NK-92 treated with Interleukin-12 subunit alpha and Interleukin-12 subunit beta, amount 100 ng/mL, for 24 hours (cell line): ENCODE data around the gene LHFPL3.
"Not testable (repeated sequence)": the region's sequence is repeated elsewhere in the genome, so short reads cannot be mapped to it uniquely, and the experiment has no call there.

Source experiments
- DNase-seq: peaks from one replicate; lab custom pipeline; 2025; lab: John Stamatoyannopoulos, UW

Gene LHFPL3

DNA sequence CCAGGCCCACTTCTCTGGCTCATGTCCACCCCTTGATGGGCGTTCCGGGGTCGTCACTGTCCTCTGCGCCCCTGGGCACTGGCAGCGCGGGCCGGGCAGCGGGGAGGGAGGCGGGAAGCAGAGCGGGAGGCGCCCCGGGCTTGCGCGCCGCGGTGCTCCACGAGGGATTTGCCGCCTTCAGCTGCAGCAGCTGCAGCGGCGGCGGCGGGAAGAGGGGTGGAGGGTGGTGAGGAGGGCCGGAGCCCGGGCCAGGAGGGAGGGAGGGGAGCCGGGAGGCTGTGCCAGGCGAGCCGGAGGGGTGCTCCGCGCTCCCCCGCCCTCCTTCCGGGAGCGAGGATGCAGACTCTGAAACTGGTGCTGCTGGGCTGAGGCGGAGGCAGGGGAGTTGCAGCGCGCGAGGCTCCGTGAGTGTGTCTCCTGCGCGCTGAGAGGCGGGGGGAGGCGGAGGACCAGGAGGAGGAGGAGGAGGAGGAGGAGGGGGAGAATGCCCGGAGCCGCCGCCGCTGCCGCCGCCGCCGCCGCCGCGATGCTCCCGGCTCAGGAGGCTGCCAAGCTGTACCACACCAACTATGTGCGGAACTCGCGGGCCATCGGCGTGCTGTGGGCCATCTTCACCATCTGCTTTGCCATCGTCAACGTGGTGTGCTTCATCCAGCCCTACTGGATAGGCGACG, at the start of gene LHFPL3:
Gene LHFPL3, plus strand, starts transcription at position 308 of the 674 bp plus-strand sequence.
- no peak for DNase-seq

DNA sequence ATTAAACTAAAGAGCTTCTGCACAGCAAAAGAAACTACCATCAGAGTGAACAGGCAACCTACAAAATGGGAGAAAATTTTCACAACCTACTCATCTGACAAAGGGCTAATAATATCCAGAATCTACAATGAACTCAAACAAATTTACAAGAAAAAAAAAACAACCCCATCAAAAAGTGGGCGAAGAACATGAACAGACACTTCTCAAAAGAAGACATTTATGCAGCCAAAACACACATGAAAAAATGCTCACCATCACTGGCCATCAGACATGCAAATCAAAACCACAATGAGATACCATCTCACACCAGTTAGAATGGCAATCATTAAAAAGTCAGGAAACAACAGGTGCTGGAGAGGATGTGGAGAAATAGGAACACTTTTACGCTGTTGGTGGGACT, 46.7 kb upstream of the LHFPL3 start:
- not testable (repeated sequence) for DNase-seq

DNA sequence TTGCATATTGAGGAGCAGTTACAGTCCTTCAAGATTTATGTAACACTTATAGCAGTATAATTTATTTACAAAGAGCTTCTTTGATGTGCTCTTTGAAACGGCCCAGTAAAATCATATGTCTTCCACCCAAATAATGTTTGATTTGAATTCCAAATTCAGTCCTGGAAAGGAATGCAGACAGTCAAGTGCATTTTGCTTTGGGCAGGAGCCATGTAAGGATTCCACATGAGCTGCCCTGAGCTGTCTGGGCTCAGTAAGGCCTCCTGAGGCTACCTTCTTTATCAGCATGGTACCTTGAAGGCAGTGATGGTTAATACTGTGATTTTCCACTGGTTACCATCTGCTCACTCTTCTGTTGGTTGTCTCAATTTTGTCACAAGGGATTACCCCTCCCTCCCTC, 41.6 kb upstream of the LHFPL3 start:
- DNase-seq, result no peak

DNA sequence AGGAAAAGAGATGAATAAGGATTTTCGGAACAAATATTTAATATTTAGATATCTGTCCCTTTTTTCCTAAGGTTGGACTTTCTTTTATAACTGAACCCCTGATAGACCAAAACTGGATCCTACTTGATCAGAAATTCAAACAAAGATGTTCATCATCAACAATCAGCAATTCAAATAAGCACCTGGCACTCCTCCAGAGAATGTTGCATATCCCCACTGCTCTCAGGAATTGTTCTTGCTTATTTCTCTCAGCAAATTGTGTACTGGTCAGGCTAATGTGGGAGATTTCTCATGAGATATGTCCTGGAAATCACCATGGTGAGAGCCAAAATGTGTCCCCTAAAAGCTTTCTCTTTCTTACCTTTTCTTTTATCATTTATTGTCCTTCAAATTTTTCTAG, 40.3 kb upstream of the LHFPL3 start:
- no peak for DNase-seq

DNA sequence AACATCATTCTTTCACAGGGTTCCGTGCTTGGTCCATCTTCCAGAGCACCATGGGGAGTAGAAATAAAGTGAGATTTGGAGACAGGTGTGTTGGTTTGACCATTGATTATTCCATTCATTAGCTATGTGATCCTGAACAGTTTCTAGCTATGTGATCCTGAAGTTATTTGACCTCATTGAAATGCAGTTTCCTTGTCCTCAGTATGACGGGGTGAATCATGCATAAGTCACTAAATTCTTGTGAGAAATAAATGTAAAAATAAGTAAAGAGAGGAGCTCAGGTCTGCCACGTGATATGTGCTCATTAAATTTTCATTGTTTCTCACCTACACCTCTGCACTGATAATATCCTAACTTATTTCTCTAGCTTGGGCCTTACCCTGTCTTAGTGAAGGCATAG, 34.1 kb upstream of the LHFPL3 start:
- no peak for DNase-seq

DNA sequence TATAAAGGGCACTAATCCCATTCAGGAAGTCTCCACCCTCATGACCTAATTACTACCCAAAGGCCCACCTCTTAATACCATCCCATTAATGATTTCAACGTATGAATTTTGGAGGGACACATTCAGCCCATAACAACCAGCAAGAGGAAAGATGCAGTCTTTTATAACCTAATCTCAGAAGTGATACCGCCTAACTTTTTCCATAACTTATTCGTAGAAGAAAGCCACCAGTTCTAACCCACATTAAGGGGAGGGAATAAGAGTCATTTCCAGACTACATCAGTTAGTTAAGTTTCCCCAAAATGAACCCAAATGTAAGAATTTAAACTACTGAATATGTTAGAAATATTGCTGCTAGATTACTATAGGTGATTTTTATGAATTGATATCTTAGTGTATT, 32.1 kb upstream of the LHFPL3 start:
- no peak for DNase-seq

DNA sequence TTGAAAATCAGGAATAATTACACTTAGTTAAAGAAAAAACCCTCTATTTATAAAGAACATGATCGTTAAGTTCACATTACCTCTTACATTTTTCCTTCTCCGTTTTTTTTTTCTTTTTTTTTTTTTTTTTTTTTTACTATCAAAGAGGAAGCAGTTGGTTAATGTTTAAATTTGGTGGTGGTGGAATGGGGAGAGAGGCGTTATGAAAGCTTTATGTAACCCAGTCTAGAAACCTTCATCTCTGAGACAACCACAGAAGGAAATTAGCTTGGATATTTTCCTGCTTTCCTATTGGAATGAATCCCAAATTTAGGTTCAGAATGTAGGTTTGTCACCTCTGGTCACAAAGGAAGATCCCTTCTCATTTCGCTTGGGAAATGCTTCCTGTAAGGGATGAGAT, 31.5 kb upstream of the LHFPL3 start:
- DNase-seq, result no peak

DNA sequence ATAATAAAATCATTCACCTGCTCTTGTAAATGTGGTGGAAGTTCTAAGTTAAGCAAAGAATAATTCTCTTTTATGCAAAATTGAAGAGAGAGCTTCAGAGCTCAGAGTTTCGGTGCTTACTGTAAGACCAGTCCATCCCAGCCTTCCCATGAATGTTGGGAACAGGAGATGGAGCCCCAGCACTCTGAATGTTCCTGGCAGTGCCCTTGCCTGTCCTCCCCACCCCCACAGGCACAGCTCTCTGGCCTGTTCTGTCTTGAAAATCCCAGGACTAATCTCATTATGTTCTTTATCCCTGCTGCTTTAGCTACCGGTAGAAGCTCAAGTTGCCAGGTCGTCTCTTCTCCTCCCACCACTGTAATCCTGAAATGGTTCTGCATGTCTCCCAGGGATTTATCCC, 29.1 kb upstream of the LHFPL3 start:
- DNase-seq, result no peak

DNA sequence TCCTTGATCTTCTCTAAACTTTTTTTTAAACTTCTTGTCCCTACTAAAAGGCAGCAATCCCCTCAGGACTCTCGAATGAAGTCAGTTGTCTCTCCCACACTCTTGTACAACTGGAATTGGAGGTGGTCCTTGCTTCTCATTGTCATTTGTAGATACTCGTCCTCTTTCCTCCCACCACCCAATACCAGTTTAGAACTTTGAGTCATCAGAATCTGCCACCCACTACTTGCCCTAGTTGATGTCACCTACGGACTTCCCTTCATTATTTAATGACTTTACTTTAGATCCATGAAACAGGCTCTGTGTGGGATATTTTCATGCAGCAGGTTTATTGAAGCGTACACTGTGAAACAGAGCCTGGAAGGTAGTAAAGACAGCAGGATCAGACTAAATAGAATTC, 28.6 kb upstream of the LHFPL3 start:
- DNase-seq, result no peak

DNA sequence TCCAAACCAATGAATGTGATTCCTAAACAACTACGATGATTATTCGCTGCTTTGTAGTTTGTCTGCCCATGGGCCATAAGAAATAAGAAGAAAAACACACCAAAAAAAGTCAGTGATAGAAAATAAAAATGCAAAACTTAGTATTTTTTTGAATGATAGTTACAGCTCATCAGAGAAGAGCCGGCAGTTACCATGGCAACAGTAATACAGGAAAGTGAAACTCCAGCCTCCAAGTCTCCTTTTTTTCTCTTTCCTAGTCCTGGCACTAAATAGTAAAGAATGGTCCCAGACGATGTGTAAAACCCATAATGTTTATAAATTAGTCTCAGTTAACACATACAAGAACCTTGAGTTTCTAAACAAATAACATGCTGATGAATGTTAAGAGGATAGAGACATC, 21.6 kb upstream of the LHFPL3 start:
- no peak for DNase-seq

DNA sequence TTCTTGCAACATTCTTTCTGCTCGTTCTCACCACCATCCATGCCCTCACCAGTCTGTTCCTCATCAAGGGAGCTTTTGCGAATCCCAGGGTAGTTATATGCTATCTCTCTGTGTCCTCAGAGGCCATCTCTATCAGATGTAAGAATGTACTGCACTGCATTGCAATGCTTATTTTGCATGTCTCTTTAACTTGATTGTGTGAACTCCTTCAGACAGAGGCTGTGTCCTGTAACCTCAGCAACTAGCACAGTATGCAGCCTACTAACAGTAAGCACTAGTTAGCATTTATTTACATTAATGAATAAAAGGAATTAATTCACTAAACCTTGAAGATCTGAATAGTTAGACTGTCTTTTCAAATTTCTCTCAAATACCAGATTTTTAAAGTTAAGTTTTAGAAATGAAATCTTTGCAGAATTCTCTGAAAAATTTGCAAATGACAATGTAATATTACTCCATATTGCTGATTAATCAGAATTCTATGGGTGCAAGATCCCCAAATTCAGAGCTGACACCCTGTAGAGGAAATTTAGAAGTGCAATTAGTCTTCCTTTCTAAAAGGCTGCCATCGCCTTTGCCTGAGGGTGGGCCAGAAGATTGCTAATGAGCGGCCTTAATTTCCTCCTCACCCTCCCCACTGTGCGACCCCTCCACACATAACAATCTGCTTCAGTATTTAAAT, 10.3 kb upstream of the LHFPL3 start:
- no peak for DNase-seq

DNA sequence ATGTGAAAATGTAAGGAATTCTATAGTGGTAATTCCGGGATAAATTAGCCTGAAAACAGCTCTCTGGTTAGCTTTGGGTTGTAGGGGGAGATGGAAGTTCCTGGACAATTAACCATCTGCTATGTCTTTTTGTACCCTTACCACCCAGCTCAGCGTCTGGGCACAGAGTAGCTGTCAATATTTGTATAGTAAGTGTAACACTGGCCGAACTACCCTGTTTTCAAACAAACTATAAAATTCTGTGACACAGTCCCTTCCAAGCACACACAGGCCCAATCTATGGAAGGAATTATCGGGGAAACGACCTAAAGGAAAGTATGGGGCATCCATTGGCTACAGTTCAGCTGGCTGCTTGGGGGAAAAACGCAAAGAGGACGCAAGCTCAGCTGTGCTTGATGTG, 869 bp upstream of the LHFPL3 start:
- DNase-seq, result no peak

DNA sequence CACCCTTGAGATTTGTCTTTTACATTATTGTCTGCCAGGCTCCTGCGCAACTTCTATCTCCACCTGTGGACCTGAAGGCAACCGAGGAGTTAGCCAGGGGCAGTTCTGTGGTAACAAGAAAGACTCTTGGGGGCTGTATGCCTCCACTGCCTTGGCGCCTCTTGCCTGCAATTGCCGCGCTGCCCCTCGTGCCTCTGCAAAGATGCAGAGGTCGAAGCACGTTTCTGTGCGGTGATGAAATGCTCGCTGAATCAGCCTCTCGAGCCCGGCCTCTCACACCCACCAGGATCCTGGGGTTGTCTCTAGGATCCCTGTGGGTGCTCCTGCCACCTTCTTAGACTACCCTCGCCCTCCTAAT, 486 bp upstream of the LHFPL3 start:
- no peak for DNase-seq

DNA sequence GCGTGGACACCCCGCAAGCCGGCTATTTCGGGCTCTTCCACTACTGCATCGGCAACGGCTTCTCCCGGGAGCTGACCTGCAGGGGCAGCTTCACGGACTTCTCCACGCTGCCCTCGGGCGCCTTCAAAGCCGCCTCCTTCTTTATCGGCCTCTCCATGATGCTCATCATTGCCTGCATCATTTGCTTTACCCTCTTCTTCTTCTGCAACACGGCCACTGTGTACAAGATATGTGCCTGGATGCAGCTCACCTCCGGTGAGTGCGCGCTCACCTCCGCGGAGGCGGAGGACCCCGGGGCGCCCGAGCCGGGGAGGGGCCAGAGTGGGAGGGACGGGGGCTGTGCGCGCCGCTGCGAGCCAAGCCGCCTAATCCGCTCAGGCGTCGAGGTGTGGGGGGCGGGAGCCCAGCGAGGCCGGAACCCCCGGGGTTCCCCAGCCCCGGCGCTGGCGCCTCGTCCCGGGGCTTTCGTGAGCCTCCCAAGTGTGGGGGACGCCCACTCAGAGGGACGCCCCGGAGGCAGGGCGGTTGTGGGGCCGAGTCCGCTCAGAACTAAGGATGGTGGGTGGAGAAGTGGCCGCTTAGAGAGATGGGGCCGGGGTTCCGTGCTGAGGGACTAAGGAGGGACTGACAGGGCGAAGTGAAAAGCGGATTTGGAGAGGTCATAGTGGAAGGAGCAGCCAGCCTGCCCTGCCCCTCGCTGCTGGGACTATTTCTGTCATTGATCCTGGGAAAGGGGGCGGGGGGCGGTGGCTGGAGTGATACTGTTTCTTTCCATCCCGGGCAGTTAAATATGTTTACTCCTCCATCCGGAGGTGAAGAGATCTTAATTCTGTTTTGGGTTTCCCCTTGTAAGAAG, 795 bp downstream of the LHFPL3 start:
- no peak for DNase-seq

DNA sequence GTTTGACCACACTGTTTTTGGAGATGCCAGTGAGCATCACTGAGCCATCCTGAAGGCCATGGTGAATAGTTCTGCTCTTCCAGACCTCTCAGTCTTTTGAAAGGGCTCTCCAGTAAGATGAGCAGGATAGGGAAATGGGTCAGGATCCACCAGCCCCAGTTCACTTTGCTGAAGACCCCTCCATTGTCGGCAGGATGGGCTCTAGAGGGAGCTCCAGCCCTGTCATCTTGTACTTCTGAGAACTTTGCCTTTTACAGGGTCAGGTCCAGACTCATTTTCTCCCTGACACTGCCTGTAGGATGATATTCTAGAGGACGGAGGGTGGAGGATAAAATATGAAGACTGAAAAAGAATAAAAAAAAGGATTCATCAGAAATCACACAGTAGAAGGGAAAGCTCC, 13.1 kb downstream of the LHFPL3 start:
- DNase-seq, result no peak

DNA sequence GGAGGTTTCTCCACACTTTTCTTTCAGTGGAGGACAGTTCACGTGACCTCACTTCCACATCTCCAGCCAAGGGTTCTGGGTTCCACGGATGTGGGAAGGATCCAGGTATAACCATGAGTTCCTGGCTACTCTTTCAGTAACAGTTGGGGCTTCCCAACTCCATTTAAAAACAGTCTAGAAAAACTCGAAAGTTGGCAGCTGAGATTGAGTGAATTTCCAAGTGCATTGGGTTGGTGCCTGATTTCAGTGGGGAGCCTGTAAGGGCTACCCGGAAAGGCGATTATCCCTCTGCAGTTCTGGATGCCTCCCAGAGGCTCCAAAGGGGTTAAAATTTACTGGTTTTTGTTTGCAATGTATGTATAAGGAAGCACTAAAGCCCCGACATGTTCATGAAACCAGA, 24.3 kb downstream of the LHFPL3 start:
- no peak for DNase-seq

DNA sequence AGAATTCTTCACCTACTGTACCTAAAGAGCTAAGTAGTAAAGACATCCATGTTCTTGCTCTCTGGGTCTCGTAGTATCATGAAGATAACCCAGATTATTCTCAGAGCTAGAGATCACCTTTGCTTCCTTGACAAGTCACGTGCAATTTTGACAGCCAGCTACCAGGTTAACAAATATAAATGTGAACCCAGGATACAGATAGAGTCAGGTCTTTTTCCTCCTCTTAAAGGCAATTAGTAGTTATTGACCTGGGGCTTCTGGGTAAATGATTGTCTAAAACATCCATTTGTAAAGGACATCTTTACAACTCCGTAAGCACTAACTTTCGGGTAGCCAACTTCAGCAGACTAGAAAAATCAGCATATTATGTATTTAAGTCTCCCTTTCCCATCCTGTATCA, 28.8 kb downstream of the LHFPL3 start:
- no peak for DNase-seq

DNA sequence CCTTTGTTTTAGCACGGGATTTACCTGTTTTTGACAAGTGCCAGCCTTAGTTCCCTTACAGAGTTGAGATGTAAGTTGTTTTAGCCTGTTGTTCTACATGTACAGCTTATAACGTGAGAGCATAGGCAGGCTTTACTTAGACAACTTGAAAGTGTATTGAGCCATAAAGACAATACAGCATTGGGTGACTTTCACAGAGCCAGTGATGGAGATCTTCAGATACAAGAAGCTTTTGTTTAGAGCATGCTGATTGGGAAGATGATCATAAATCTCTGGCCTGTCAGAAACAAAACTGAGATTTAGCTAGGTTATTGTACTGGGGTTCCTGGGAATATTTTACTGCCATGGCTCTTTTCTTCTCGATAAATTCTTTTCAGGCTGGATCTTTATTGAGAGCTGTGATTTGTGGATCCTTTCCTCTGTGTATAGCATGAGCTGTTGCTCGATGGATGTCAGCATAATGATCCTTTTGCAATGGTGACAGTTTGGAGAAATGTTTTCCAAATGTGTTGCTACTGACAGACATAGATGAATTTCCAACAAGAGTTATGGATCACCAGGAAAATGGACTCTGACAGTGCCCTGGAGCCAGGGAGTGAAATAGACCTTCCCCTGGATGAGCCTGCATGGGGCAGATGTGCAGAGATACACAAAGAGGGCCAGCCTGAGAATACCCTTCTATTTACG, 30.2 kb downstream of the LHFPL3 start:
- no peak for DNase-seq

DNA sequence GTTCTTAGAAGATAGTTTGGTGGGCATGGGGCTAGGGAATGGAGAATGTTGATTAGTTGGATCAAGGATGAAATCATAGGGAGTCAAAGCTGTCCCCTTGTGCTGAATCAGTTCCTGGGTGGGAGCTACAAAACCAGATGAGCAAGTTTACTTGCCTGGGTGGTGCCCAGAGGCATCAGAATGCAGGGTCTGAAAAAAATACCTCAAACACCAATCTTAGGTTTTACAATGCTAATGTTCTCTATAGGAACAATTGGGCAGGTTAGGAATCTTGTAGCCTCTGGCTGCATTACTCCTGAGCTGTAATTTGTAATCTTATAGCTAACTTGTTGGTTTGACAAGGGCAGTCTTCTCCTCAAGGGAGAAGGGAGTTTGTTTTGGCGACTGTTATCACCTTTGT, 34.4 kb downstream of the LHFPL3 start:
- no peak for DNase-seq

DNA sequence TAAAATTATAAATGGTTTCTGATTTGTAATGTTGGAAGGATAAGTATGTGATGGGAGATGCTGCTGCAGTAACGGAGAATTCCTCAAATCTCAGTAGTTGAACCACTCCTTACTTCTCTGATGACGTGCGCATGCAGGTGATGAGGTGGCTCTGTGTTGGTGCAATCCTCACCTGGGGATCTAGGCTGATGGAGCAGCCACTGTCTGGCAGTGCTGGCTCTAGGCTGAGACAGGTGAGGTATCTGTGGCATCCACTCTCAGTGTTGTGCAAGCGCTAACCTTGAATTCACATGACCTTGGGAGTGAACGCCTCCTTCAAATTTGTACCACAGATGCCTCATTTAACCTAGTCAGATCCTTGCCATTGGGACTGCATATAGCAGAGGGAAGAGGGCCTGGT, 35.0 kb downstream of the LHFPL3 start:
- no peak for DNase-seq

DNA sequence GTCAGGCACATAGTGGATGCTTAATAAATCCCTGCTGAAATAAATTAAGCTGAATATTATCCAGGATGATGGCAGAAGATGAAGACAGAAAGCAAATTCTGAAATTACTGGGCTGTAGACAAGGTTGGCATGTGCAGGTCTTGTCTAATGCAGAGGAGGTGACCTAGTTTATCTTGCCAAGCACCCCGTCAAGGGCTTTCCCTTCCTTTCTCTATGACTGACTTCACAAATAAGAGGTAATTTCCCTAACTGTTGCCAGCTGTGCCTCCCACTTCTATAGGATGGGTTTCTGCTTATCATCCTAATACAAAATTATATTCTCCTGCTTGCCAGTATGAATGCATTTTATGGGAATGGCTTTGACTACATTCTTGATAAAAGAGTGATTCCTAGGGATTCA, 38.0 kb downstream of the LHFPL3 start:
- DNase-seq, result no peak

DNA sequence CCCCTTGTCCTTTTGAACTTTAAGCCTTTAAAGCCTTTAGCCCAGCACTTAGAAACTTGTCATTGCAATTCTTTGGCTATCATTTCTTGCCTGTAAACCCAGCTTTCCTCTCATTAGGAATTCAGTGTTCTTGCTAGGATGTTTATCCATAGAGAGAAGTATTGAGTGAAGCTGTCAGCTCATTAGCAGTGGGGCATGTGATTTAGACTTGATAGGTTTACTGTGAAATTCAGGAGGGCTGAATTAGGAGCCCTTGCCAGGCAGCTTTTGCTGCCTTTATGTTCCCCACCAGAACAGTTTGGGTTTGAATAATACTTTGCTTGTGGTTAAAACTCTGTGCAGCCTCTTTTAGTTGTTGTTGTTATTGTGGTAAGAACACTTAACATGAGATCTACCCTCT, 39.5 kb downstream of the LHFPL3 start:
- no peak for DNase-seq
